HuH-7 (cell line): ENCODE data around the gene CORO2B.

Experiments
- DNase-seq: peaks from one replicate; pipeline ENCODE4 v3.0.0; 2011; ENCODE audit warnings: low spot score

Gene CORO2B

DNA sequence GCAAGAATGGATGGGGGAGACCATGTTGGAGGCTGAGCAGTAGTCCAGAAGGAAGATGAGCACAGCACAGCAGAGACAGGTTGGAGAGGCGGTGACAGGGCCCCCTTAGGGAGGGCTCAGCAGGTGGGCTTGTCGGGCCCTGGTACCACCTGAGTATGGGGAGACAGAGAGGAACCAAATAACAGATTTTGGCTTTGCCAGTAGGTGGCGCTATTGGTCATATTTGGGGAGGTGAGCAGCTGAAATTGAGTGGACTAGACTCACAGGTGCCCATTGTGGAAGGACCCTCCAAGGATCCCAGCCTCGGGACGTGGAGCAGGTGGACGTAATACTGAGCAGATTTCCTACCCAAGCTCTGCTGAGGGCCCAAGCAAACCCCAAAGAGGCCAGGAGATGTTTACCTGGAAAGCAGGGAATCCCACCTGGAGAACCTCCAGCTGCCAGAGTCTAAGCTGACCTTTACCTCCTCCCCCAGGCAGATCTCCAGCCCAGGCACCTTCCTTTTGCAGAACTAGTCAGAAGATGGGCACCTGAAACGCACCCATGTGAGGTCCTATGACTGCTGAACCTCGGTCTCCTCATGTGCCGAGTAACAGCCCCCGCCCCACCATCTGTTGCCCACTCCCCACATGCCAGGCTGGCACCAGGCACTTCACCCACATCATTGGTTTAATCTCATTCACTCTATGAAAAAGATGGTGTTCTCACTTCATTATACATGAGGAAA is 24.6 kb upstream of the CORO2B start:
- peak; percentile 75 for DNase-seq

DNA sequence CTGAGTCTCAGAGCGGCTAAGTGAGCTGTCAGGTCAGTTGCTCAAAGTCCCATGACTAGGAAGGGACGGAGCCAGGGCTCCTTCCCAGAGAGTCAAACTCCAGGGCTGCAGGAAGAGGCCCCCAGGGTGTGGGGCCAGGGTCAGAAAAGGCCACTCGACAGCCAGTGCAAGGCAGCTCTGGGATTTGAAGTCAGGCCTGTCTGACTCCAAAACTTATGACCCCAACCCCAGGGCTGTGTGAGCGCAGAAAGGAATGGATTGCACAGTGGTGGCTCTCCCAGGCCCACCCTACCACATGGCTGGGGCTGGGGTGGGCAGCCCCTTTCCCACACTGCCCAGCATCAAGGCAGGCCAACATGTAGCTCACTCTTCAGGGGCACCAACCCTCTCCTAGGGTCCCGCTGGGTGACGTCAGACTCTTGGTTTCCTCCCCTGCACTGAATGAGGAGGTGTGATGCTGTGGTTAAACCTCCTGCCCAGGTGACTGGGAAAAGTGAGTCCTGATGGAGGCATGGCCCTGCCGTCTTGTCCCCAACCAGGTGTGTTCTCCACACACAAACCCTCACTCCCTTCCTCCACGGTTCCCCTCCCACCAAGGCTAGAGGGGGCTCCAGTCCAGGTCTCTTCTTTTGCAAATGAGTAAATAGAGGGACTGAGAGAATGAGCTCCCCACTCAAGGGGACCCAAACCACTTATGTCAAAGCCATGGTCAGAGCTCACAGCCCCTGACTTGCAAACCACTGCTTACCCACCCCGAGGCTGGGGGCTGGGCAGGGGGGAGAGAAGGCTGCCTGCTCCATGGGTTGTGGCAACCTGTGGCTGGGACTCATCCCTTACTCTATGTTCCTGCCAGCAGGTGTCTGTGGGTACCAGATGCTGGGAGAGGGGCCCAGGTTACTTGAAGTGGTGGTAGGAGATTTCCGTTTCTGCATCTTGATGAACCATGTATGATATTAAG is 23.8 kb upstream of the CORO2B start:
- no peak for DNase-seq

DNA sequence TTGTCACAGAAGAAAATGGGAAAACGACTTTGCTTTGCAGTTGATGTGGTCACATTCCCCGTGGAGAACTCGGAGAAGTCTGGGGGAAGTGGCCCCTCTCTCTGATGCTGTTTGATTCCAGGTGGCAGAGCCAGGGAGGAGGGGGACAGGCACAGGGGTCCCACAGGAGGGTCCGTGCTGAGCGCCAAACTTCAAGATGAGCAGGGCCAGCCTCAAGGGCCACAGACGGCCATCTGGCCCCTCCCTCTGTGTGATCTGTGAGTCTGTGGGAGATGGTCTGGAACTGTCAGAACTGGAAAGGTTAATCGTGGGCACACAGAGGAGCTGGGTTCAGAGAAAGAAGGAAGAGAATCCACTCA is 23.1 kb upstream of the CORO2B start:
- no peak for DNase-seq

DNA sequence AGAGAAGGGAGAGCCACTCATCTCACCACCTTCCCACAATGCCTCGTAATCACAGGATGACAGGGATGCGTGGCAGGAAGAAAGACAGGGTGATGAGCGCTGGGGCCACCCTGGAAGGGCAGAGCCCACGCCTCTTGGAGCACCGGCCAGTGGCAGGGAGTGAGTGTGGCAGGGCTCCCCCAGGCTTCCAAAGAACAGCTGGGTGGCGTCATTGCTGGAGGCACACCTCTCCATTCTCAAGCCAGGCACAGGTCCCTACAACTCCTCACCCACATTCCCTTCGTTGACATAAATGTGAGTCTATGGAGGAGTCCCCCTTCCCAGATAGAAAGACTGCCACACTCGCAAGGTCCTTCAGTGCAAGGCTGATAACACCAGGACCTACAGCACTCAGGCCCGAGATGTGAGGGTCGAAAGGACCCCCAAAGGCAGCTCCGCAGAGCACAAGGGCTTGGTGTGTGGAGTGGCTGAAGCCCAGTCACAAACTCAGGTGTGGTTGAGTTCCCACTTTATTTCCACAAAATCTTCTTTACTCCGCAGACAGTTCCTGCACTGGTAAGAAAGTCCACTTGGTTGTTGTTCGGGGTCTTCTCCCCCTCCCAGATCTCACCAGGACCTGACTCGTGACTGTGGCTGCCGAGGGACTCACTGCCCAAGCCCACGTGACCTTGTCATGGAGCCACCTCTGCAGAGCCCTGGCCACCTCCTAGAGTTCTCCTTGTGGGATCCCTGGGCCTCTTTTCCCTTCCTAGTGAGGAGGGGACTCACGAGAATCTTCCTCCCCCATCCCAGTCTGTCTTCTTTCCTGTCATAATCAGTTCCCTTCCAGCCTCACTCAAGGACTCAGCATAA is 22.4 kb upstream of the CORO2B start:
- DNase-seq = no peak

DNA sequence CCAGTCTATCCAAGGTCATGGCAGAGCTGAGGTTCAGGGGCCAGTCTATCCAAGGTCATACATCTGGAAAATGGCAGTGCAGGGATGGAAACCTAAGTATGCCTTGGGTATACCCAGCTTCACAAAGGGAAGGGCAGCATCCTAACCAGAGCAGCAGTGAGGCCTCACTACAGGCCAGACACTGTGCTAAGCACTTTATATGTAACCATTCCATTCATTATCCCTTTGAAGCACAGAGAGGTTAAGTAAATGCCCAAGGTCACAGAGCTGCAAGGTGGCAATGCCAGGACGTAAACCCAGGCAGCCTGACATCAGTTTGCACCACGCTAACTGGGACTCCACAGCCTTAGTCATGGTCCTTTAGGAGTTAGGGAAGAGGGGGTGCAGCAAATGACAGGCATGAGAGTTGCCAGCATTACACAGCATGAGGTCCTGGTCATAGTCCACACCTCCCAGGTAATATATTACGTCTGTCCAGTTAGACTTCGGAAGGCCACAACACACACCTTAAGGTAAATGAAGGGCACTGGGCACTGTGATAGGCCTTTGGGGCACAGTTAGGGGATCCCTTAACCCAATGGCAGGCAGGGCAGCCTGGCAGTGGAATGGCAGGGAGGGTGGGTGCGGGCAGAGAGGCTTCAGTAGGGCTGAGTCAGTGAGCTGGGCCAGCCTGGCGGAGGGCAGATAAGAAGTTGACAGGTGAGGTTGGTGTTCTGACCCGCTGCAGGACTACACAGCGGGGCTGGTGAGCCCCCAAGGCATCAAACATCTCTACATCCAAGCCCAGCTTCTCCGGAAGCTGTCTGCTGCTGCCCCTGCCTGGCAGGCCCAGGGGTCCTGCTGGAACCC is 21.1 kb upstream of the CORO2B start:
- DNase-seq = no peak

DNA sequence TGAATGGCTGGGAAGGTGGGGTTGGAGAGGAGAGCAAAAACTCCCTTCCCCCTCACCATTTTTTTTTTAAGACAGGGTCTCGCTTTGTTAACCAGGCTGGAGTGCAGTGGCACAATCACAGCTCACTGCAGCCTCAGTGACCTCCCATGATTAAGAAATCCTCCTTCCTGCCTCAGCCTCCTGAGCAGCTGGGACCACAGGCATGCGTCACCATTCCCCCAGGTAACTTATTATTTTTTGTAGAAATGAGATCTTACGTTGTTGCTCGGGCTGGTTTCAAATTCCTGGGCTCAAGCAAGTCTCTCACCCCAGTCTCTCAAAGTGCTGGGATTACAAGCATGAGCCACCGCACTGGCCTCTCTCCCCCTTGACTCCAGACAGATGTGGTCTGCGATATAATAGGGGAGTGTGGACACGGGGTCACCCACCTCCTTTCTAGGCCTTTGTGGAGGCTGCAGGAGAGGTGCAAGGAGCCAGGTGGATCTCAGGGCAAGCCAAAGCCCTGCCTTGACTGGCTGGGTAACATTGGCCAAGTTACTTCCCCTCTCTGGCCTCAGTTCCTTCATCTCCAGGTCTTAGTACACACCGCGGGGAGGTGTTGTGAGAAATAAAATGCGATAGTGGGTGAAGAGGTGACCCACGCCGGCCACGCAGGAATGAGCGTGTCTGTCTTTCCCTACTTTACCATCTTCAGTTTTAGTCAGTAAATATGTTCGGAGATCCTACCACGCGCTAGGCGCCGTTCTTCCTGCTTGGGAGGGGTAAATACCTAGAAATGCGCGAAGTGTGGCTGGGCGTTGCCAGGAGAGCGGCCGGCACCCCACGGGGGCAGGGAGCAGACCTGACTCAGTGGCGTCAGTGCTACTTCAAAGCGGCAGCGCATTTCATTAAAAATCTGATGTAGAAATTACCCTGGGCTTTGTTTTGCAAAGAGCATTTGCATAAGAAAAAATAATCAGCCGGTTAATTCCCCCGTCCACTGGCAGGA is 20.2 kb upstream of the CORO2B start:
- DNase-seq = no peak

DNA sequence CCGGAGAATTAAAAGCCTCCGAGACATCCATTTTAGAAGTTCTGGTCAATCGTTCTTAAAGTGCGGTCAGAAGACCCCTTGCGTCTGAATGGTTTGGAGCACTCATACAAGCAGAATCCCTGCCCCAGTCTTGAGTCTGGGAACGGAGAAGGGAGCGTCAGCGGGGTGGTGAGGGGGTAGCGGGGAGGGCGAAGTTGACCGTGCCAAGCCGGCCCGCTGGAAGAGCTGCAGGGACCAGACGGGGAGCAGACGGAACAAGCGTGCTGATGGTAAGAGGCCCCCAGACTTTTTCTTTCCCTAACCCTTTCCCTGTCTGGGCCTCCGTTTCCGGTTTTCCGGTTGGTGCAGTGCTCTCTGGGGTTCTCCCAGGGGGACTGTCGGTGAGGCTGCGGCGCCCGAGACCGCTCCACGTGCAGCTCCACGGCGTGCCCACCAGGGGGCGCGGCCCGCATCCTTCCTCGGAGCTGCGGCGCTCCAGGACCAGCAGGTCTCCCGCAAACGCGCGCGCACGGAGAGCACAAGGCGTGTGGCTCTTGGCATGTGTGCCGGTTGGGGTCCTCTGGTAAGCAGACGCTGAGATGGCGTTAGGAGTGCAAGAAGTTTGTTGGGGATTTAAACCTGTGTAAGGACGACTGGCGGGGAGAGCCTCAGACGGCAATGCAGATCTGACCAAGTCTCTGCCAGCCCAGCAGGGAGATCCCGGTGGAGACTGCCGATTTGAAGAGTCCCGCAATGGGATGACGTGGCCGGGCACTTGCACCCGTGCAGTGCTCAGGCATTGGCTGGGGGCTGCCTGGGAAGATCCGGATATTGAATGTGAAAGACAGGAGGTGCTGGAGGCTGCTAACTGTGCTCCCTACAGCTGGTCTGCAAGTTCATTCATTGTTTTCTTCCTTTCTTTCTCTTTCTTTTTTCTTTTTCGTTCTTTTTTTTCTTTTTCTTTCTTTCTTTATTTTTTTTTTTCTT is 19.2 kb upstream of the CORO2B start:
- DNase-seq = peak; percentile 90

DNA sequence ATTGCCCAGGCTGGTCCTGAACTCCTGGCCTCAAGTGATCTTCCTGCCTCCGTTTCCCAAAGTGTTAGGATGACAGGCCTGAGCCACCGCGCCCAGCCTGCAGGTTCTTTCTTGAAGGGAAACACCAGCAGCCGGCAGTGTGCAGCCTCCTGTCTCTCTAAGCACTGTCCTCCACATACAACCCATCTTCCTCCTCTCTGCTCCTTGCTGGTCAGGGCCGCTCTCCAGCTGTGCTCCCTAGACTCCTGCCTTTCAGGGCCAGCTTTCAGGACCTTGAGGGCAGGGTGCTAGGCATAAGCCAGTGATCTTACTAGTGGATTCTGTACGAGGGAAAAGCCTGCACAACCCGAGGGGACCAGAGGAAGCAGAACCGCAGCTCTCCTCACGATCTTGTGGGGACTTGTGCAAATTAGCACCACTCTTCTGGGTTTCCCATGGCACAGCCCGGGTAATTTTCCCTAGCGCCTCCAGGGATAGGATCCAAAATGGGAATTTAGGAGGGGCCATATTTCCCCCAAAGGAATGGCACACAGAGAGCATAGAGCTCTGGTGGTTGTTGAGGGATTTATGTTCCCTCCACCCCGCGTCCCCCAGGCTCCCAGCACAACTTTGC is 18.2 kb upstream of the CORO2B start:
- DNase-seq = no peak

DNA sequence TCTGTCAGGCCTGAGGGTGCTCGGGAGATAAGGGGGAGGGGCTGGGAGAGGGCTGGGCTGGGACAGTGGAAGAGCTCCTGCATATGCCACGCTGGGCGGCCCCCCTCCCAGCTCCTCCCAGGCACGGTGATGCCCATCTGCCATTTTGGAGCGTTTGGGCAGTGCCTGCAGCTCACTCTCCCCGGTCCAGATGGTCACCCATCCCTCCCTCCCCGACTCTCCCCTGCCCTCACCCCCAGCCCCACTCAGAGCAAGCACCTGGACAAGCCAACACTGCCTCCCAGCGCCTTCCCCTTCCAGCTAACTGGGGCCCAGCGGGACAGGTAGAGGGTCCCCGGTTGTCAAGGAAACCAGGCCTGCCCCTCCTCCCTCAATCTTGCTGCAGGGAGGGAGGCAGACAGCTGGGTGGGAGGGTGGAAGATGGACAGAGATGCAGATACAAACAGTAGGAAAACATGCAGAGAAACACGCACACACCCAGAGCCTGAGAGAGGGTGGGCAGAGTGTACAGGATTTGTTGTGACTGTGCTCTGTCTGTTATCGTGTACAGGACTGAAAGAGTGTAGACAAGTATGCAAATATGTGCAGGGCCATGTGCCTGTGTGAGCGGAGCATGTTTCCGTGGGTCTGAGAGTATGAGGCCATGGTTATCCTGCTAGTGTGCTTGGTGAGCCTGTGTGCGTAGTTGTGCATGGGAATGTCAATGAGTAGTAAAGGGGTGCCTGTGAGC is 17.5 kb upstream of the CORO2B start:
- DNase-seq = no peak

DNA sequence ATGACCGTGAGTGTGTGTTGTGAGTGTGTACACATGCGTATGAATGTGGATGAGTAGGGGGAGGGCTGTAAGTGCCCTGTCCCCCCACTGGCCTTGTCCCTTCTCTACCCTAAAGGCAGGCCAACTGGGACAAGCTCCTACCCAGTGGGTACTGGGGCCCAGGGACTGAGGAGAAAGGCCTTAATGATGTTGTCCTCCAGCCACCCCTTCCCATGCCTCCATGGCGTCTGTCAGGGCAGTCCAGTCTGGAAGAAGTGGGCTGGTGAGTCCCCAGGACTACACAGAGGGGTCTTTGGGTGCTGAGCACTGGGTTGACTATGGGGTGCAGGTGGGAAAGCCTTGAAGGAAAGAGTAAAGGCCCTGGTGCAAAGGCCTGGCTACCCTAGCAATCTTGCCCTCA is 16.9 kb upstream of the CORO2B start:
- no peak for DNase-seq

DNA sequence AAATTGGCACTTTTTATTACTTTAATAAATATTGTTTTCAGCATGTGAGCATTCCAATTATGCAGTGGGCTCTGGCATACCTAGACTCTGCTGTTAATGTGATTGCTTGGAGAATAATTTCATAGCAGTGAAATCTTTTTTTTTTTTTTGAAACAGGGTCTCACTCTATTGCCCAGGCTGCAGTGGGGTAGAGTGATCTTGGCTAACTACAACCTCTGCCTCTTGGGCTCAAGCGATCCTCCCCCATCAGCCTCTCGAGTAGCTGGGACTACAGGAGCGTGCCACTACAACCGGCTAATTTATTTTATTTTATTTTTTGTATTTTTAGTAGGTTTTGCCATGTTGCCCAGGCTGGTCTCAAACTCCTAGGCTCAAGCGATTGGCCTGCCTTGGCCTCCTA is 14.6 kb upstream of the CORO2B start:
- DNase-seq = no peak

DNA sequence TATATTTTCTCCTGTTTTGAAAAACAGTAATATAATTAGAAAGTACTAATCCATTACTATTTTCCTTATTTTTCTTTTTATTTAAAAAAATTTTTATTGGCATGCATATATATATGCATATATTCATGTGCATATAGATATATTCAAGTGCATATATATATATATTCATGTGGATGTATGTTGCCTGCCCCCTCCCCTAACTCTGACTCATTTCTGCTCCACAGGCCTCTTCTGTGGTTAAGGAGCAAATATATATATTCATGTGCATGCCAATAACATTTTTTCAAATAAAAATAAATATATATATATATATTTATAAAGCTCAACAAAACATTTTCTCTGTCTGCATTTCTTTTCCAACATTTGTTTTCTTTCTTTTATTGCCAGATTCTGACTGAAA is 13.6 kb upstream of the CORO2B start:
- DNase-seq = no peak

DNA sequence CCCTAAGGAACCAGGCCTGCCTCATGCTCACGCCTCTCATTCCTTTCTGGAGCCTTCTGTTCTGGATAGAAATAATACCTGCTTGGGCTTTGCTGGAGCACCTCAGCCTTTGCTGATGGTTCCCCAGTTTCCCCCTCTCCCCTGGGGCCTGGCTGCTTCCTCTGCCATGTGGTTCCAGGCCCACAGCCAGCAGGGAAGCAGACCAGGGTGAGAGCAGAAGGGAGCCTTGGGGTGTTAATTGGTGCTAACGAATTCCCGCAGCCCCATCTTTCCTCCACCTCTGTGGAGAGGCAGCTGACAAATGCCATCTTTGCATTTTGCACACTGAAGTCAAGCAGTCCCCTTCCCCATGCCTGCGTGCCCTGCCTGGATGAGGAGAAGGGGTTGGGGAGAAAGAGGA is 13.1 kb upstream of the CORO2B start:
- DNase-seq = no peak

DNA sequence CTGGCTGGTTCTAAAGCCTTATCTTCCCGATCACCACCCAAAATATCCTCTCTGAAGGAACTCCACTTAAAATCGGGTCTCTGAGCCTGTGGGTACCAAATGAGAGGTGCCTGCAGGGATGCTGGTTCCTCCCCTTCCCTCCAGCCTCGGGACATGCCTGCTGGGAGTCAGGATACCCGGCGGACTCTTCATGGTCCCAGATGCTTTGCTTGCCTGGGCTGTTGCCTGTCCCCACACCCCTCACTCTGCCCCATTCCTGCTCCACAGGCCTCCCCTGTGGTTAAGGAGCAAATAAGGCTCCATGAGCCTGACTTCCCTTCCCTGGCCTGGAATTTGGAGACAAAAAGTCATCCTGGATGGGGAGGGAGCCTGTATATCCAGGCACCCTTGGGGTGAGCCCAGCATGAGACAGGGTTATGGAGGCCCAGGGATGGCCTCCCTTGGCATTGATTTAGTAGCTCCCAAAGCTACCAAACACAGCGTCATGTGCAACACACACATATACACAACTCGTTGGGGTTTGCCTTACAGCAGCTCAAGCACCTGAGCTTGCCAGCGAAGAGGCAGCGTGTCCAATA is 12.3 kb upstream of the CORO2B start:
- DNase-seq = no peak

DNA sequence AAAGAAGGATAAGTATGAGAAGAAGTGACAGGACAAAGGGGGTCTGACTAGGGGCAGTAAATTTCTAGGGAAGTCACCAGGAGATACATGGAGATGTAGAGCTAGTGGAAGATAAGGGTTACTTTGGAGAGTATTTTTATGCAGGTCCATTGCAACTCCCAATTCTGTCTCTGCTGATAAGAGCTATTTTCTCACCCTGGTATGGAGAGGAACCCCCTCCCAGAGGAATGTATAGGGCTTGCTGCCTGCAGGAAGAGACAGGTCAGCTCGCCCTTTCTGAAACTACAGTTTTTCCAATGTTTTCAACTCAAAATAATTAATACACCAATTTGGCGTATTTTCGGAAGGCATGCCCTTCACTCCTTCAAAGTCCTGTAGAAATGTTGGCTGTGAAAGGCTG is 11.4 kb upstream of the CORO2B start:
- DNase-seq = no peak

DNA sequence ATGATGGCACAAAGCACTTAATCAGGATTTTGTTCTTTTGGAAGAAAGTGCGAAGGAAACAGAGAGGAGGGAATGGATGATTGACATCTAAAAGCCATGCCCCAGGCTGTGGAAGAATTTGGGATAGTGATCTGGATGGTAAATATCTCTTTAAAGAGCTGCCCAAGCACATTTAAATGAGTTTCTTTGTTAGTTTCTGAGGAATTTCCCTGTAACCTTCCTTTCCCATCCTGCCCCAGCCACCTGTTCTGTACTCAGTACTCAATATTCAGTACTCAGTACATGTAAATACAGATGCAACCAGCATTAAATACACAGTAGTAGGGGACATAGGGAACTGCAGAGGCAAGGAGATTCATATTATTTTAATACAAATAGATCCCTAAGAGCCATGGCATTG is 7.8 kb upstream of the CORO2B start:
- DNase-seq = no peak

DNA sequence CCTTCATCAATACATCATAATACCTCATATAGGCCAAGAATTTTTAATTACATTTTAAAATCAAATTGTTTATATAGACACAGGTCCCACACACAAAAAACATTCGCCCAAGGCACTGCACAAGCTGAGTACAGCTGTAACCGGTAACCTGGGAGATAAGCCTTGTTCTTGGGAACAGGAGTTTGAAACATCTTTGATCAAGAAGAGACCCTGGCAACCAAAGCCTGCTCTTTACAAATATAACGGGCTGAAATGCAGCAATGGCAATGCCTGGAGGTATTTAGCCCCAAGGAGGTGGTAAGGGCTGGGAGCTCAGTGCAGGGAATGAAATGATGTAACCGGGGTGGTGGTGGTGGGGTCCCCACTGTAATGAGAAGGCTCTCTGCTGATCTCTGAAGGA is 7.2 kb upstream of the CORO2B start:
- no peak for DNase-seq

DNA sequence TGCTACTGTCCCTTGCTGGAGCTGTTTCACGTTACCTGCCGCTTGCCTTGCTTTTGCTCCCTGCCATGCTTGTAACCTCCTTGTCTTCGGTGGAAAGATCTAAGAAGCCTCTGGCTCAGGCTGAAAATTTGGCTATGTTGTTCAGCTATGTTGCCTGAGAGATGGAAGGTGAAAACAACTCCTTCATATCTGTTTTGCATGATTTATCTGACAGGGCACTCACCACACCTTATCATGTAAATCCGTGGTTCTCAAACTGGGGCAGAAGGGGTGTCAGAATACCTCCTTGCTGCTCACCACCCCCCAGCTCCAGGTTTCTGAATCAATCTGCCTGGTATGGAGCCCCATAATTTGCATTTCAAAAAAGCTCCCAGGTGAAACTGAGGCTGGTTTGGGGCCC is 6.5 kb upstream of the CORO2B start:
- no peak for DNase-seq
